Measurements from ENCODE around the gene BOLA1.
"Not testable (repeated sequence)": the region's sequence is repeated elsewhere in the genome, so short reads cannot be mapped to it uniquely, and the experiment has no call there.

Gene BOLA1

DNA sequence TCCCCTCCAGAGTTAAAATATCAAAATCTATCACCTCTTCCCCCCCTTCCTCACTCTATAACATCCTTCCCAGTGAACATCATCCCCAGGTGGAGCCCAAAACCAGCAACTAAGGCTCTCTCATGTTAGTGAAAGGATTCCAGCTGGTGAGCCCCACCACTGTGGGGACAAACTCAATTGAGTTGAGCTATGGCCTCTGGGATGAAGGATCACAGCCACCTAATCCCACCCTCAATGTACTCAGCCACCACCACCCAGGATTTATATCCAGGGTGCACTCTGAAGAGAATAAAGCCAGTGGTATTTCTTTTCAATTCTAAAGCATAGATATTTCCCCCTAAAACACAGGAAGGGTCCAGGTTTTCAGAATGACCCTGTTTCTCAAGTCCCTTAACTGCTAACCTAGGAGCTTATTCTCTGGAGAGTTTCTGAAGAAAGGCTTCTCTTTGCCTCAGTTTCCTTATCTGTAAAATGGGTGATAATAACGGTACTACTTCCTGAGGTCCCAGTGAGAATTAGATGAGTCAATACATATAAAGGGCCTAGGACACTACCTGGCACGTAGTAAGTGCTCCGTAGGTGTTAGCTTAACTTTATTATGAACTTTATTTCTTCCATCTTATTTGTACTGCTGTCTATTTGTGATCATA, 15.6 kb upstream of the BOLA1 start:
- intact Hi-C loops (cut with micrococcal nuclease): no loop called here
- Mint-ChIP-seq H3K4me1 (ENCODE audit: low read depth) (peaks cover 6% of the 10 kb centered on the region), H3K4me3 (no peak overlapping the region)

DNA sequence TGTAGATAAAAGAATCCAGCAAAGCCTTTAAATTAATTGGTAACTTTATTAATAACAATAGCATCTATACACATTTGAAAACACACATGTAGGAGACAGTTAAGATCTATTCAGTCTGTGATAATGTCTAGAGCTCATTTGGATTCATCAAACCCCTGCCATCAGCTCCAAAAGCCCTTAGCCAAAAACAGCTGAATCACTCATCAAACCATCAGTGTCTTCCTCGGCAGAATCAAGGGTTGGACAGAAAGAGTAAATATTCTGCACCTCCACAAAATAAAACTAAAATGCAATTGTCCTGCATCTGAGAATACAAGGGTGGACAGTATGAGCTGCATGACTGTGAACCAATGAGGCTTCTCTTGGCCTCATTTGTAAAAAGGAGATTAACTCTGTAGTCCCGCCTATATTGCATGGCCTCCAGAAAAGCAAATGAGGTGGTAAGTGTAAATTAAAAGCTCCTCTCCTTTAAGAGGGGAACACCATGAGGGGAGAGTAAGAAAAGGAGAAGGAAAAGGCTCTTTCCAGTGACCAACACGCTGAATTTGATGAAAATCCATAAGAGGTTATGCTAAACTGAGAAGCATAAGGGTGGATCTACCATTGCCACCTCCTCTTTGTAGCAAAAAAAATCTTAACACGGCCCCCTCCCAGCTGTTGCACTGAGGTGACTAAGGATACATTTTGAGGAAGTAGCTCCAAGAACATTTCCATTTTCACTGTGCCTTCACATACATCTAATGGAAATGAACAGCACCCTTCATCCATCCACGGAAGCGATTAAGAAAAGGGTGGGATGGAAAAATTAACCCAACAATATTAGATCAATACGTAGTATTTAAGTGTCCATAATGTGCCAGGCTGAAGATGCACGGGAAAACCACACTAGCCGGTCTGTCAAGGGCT, 14.7 kb upstream of the BOLA1 start:
- H3K9me3 Mint-ChIP-seq: no peaks in the 10 kb centered on the region
- intact Hi-C loops (cut with micrococcal nuclease): no loop called here
- no peak overlapping the region for H3K27ac Mint-ChIP-seq
- H3K27me3 Mint-ChIP-seq: no peaks in the 10 kb centered on the region
- peaks cover 6% of the 10 kb centered on the region for H3K4me1 Mint-ChIP-seq (ENCODE audit: low read depth)
- H3K36me3 Mint-ChIP-seq (ENCODE audit: low read depth): no peaks in the 10 kb centered on the region
- no peak overlapping the region for H3K4me3 Mint-ChIP-seq

More for the DNA sequence above, 15.6 kb upstream of the BOLA1 start:
- H3K27ac Mint-ChIP-seq: no peak overlapping the region
- H3K27me3 Mint-ChIP-seq: no peaks in the 10 kb centered on the region
- H3K9me3 Mint-ChIP-seq: no peaks in the 10 kb centered on the region
- H3K36me3 Mint-ChIP-seq (ENCODE audit: low read depth): no peaks in the 10 kb centered on the region

GRCh38 chr1:149885339-149886120, 13.8 kb upstream of the BOLA1 start:
- no peaks in the 10 kb centered on the region for H3K27me3 Mint-ChIP-seq
- no peaks in the 10 kb centered on the region for H3K36me3 Mint-ChIP-seq (ENCODE audit: low read depth)
- H3K4me3 Mint-ChIP-seq: no peak overlapping the region
- H3K9me3 Mint-ChIP-seq: no peaks in the 10 kb centered on the region
- peaks cover 6% of the 10 kb centered on the region for H3K4me1 Mint-ChIP-seq (ENCODE audit: low read depth)
- intact Hi-C loops (cut with micrococcal nuclease): no loop called here
- H3K27ac Mint-ChIP-seq: no peak overlapping the region

DNA sequence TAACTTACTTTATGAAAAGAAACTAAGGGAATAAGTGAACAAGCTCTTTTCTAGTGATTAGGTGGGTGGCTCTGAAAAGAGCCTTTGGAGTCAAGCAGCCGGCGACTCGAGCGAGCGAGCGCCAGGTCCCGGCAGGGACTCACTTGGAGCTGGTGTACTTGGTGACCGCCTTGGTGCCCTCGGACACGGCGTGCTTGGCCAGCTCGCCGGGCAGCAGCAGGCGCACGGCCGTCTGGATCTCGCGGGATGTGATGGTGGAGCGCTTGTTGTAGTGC, 13.3 kb upstream of the BOLA1 start:
- intact Hi-C loops (cut with micrococcal nuclease); H3K4me3 Mint-ChIP-seq; H3K36me3 Mint-ChIP-seq (ENCODE audit: low read depth); H3K27ac Mint-ChIP-seq; H3K4me1 Mint-ChIP-seq (ENCODE audit: low read depth); H3K9me3 Mint-ChIP-seq; H3K27me3 Mint-ChIP-seq: not testable (repeated sequence)

GRCh38 chr1:149886396-149887195, 12.8 kb upstream of the BOLA1 start:
- Mint-ChIP-seq H3K4me1 (ENCODE audit: low read depth) (peaks cover 13% of the 10 kb centered on the region), H3K9me3 (no peaks in the 10 kb centered on the region), H3K27me3 (no peaks in the 10 kb centered on the region), H3K4me3 (no peak overlapping the region), H3K27ac (no peak overlapping the region), H3K36me3 (ENCODE audit: low read depth) (no peaks in the 10 kb centered on the region)
- intact Hi-C loops (cut with micrococcal nuclease): no loop called here

DNA sequence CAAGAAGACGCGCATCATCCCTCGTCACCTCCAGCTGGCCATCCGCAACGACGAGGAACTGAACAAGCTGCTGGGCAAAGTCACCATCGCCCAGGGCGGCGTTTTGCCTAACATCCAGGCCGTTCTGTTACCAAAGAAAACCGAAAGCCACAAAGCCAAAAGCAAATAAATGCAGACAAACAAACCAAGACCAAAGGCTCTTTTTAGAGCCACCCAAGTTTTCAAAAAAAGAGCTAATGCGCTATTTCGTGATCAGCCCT, 12.2 kb upstream of the BOLA1 start:
- H3K4me3 Mint-ChIP-seq; H3K9me3 Mint-ChIP-seq; intact Hi-C loops (cut with micrococcal nuclease); H3K27ac Mint-ChIP-seq; H3K27me3 Mint-ChIP-seq; H3K36me3 Mint-ChIP-seq (ENCODE audit: low read depth): not testable (repeated sequence)
- peaks cover 16% of the 10 kb centered on the region for H3K4me1 Mint-ChIP-seq (ENCODE audit: low read depth)

GRCh38 chr1:149887456-149888246, 11.7 kb upstream of the BOLA1 start:
- Mint-ChIP-seq H3K36me3 (ENCODE audit: low read depth) (no peaks in the 10 kb centered on the region), H3K4me1 (ENCODE audit: low read depth) (peaks cover 16% of the 10 kb centered on the region), H3K4me3 (no peak overlapping the region), H3K27ac (no peak overlapping the region), H3K9me3 (no peaks in the 10 kb centered on the region), H3K27me3 (no peaks in the 10 kb centered on the region)
- intact Hi-C loops (cut with micrococcal nuclease): loop anchor here (1.0 to 2.0 kb wide), 2 partner anchors 12 to 73 kb away; partner anchors contain the start of gene BOLA1

DNA sequence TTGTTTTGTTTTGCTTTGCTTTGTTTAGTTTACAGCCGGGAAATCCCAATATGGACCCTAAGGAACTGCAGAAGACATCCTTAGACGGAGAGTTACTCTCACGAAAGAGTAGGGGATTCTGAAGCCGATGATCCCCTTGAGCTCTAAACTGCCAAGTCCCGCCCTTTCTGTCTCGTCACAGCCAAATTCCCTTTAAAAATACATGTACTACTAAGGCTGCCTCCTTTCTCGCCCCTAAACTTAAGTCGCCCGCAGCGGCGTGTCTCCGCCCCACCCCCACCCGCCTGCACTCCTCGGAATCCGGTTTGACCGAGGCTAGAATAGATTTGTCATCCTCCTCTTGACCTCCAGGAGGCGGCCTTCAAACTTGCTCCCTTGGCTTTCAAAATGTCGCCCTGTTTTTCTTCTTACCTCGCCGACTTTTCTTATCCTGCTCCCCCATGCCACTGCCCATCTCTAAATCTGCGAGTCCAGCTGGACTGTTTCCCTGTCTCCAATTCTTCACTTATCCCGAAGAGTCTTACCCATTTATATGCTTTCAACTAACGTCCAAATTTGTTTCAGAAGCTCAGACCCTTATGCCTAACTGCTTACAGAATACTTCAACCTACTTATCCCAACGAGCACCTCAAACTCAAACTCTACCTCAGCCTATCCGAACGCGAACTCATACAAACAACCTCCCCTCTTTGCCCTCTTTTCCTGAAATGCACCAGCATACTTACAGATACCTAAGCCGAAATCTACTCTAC, 10.9 kb upstream of the BOLA1 start:
- H3K27ac Mint-ChIP-seq: no peak overlapping the region
- no peak overlapping the region for H3K4me3 Mint-ChIP-seq
- H3K4me1 Mint-ChIP-seq (ENCODE audit: low read depth): peaks cover 15% of the 10 kb centered on the region
- no peaks in the 10 kb centered on the region for H3K9me3 Mint-ChIP-seq
- intact Hi-C loops (cut with micrococcal nuclease): loop anchor here (1.0 to 2.0 kb wide), 2 partner anchors 11 to 72 kb away; partner anchors contain the start of gene BOLA1
- no peaks in the 10 kb centered on the region for H3K36me3 Mint-ChIP-seq (ENCODE audit: low read depth)
- no peaks in the 10 kb centered on the region for H3K27me3 Mint-ChIP-seq

DNA sequence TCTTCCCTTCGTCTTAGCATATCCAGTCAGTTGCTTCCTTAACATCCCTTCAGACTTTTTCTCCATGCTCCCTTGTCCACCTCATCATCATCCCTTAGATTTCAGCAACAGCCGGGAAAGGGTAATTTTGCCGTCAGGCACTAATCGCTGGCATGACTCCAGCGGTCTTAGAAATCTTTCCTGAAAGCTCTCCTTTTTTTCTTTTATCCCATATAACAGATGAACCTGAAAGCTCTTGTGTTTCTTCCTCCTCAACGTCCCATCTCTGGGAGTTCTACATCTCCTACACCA, 10.4 kb upstream of the BOLA1 start:
- no peaks in the 10 kb centered on the region for H3K9me3 Mint-ChIP-seq
- no peak overlapping the region for H3K4me3 Mint-ChIP-seq
- peaks cover 10% of the 10 kb centered on the region for H3K4me1 Mint-ChIP-seq (ENCODE audit: low read depth)
- no peaks in the 10 kb centered on the region for H3K27me3 Mint-ChIP-seq
- intact Hi-C loops (cut with micrococcal nuclease): loop anchor here (1.0 to 2.0 kb wide), 2 partner anchors 10 to 72 kb away; partner anchors contain the start of gene BOLA1
- H3K27ac Mint-ChIP-seq: no peak overlapping the region
- no peaks in the 10 kb centered on the region for H3K36me3 Mint-ChIP-seq (ENCODE audit: low read depth)

DNA sequence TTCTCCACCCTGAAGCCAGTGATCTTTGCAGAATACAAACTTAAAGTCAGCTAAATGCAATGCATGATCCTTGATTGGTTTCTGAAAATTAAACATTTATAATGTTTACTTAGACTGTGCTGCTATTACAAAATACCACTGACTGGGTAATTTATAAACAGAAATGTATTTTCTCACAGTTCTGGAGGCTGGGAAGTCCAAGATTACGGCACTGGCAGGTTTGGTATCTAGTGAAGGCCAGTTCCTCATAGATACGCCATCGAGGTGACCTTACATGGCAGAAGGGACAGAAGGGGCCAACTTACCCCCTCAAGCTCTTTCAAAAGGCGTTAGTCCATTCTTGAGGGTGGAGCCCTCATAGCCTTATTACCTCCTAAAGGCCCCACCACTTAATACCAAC, 2.8 kb upstream of the BOLA1 start:
- Mint-ChIP-seq H3K9me3 (peaks cover 11% of the 10 kb centered on the region), H3K4me3 (no peak overlapping the region), H3K4me1 (ENCODE audit: low read depth) (peaks cover 26% of the 10 kb centered on the region), H3K27ac (no peak overlapping the region), H3K36me3 (ENCODE audit: low read depth) (peaks cover 6% of the 10 kb centered on the region), H3K27me3 (peaks cover 3% of the 10 kb centered on the region)
- intact Hi-C loops (cut with micrococcal nuclease): no loop called here

GRCh38 chr1:149903836-149904491, 4.6 kb downstream of the BOLA1 start:
- intact Hi-C loops (cut with micrococcal nuclease): no loop called here
- Mint-ChIP-seq H3K27me3 (no peaks in the 10 kb centered on the region), H3K4me3 (no peak overlapping the region), H3K4me1 (ENCODE audit: low read depth) (peaks cover 20% of the 10 kb centered on the region), H3K36me3 (ENCODE audit: low read depth) (peaks cover 6% of the 10 kb centered on the region), H3K9me3 (peaks cover 8% of the 10 kb centered on the region), H3K27ac (no peak overlapping the region)

- intact Hi-C loops (cut with micrococcal nuclease): no loop called here
- Mint-ChIP-seq H3K27me3 (no peaks in the 10 kb centered on the region), H3K4me1 (ENCODE audit: low read depth) (no peaks in the 10 kb centered on the region), H3K27ac (no peak overlapping the region), H3K36me3 (ENCODE audit: low read depth) (no peaks in the 10 kb centered on the region), H3K4me3 (no peak overlapping the region), H3K9me3 (no peaks in the 10 kb centered on the region)
Measured at GRCh38 chr1:149906570-149907075, 7.3 kb downstream of the BOLA1 start.

All from dendritic cell treated with granulocyte-macrophage colony-stimulating factor and Interleukin-4, amounts not matched to agents 40 ng/mL and 50 ng/mL, for 4 days (primary cell).